Measurements from ENCODE around the gene C10orf53.

DNA sequence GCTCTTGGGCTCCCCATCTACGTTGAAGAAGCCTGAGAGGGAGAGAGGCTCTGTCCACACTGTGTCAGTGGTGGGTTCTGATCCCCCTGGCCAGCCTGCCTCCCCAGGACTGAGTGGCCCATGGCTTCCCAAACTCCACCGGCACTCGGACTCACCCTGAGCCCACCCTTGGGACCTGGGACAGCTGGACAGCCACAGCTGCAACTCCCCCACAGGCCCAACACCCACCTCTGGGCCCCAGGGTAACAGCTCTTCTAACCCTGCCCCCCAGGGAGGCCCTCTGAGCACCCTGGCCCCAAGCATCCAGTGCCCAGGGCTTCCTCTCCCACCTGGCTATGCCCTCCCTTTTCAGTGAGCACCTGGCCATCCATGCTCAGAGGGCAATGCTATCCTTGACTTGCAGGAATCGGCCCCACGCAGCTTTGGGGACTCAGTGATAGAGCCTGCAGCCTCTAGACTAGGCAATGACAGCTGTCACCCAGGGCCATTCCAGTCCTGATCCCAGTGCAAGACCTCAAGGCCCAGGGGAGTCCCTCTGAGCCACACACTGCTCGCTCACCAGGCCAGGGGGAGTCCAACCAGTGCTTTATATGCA, 64.7 kb downstream of the C10orf53 start:
- TF ChIP-seq EZH2 (IDR thresholded peaks at IDR 0.05; ENCODE audit: low read length, missing control alignments): no peak
- TF ChIP-seq, protein P1, sequence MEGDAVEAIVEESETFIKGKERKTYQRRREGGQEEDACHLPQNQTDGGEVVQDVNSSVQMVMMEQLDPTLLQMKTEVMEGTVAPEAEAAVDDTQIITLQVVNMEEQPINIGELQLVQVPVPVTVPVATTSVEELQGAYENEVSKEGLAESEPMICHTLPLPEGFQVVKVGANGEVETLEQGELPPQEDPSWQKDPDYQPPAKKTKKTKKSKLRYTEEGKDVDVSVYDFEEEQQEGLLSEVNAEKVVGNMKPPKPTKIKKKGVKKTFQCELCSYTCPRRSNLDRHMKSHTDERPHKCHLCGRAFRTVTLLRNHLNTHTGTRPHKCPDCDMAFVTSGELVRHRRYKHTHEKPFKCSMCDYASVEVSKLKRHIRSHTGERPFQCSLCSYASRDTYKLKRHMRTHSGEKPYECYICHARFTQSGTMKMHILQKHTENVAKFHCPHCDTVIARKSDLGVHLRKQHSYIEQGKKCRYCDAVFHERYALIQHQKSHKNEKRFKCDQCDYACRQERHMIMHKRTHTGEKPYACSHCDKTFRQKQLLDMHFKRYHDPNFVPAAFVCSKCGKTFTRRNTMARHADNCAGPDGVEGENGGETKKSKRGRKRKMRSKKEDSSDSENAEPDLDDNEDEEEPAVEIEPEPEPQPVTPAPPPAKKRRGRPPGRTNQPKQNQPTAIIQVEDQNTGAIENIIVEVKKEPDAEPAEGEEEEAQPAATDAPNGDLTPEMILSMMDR (conservative IDR thresholded peaks at IDR 0.05 in 1 of 2, IDR thresholded peaks at IDR 0.05 in 1 of 2; ENCODE audit: low read depth in 1 of 2, low read length in 2 of 2): no peak
